ENCODE data around the gene MOCS3.

DNA sequence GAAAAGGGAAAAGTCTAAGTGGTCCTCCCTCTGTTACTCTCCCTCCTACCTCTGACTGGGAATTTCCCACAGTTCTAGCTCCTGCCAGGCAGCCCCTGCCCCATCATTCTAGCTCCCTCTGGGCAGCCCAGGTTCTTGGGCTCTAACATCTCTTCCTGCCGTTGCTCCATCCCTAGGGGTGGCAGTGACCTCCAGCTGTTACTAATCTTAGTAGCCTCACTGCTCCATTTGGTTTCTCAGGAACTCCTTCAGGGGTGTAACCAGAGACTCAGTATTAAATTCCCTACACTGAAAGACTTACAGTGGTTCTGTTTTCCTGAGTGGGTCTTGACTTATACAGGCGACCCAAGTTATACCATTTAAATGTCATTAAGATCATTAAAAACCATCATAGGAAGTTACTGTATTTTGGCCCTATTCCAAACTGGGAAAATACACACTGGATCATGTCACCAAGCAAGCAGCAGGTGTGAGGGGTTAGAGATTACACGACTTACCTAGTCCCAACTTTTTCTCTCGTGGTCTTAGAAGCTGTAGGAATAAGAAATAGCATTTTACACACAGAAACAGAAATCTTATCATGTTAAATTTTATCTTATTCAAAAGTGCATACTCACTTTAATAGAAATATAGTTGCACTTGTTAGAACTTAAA, 10.4 kb upstream of the MOCS3 start:
- no peak for TF ChIP-seq POLR2A (IDR thresholded peaks at IDR 0.05)
- TF ChIP-seq CTCF (IDR thresholded peaks at IDR 0.05), result no peak
- no peak for TF ChIP-seq POLR2AphosphoS5 (IDR thresholded peaks at IDR 0.05)
